Measurements from ENCODE around the gene EID2B.

GRCh38 chr19:39502640-39503417 lies 29.8 kb downstream of the EID2B start:
- TF ChIP-seq CTCF (IDR thresholded peaks at IDR 0.05; ENCODE audit: control extremely low read depth in 1 of 3, insufficient read depth in 1 of 3, low read depth in 1 of 3, low read length in 3 of 3) (peak; percentile 90 to 97 (median 93)), CBX5 (IDR thresholded peaks at IDR 0.05; ENCODE audit: low read depth, low read length) (no peak), NANOG (IDR thresholded peaks at IDR 0.05; ENCODE audit: insufficient read depth, low read depth, low read length, poor library complexity, severe bottlenecking) (no peak), SIRT6 (IDR thresholded peaks at IDR 0.05; ENCODE audit: low read length) (no peak)
